Ishikawa (cell line): ENCODE measurements around the gene CEP57L1.

Experiments used
- CEBPB ChIP-seq: IDR thresholded peaks from 2 replicates; pipeline ENCODE4 v1.6.1; 2012
- CREB1 ChIP-seq: IDR thresholded peaks from 2 replicates; pipeline ENCODE4 v1.6.1; 2012; ENCODE audit warnings: low read depth
- EP300 ChIP-seq: IDR thresholded peaks from 2 replicates; pipeline ENCODE4 v1.6.1; 2012; ENCODE audit warnings: borderline replicate concordance
- FOXM1 ChIP-seq: IDR thresholded peaks from 2 replicates; pipeline ENCODE4 v1.6.1; 2012; ENCODE audit warnings: low read depth, borderline replicate concordance
- RAD21 ChIP-seq: IDR thresholded peaks from 2 replicates; pipeline ENCODE4 v1.6.1; 2012; ENCODE audit warnings: low read depth
- TCF12 ChIP-seq: IDR thresholded peaks from 2 replicates; pipeline ENCODE4 v1.6.1; 2012; ENCODE audit warnings: low read depth
- YY1 ChIP-seq: IDR thresholded peaks from 2 replicates; pipeline ENCODE4 v1.6.1; 2012; ENCODE audit warnings: low read depth

GRCh38 chr6:109212683-109213082, 117.4 kb downstream of the CEP57L1 start:
- TF ChIP-seq YY1 (no peak), TCF12 (no peak), RAD21 (no peak), CREB1 (no peak), EP300 (no peak), CEBPB (no peak), FOXM1 (no peak)
